NCI-H1417 (cell line): Measurements from ENCODE around the gene NHERF1.
A peak's percentile ranks its signal among the peaks of the same experiment; 100 is the strongest.

Source experiments
- DNase-seq, 3 experiments: peaks; one replicate each; lab custom pipeline; 2025; lab: John Stamatoyannopoulos, UW

The NHERF1 gene

GRCh38 chr17:74768069-74768762, 19.8 kb downstream of the NHERF1 start:
- no peak for DNase-seq

GRCh38 chr17:74768763-74769114, 20.3 kb downstream of the NHERF1 start:
- DNase-seq: no peak

GRCh38 chr17:74769266-74769855, 20.9 kb downstream of the NHERF1 start:
- DNase-seq: no peak

DNA sequence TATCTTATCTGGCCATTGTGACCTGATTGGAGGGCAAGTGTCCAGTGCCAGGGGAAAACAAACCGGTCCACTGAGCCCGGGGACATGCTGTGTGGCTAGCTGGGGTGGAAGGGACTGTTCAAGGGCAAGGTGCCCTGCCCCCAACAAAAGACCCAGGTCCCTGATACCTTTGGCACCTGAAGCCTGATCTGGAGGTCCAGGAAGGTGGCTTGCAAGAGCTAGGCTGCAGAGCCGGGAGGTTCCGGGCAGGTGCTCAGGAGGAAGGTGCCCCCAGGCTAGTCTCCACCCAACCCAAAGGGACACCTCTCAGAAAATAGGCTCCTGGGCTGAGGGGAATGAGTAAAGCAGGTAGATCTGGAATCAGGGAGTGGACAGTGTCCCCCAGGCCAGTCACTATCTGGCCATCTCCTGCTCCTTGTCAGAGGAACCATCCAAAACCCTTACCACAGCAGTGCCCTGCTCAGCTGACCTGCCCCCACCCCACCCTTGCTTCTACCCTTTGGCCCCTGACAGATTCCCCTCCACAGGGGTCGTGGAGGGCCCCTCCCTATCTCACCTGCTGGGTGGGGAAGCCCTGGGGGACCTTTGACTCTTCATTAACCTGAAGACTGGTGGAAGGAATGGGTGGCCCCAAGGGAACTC, 21.5 kb downstream of the NHERF1 start:
- DNase-seq: no peak

DNA sequence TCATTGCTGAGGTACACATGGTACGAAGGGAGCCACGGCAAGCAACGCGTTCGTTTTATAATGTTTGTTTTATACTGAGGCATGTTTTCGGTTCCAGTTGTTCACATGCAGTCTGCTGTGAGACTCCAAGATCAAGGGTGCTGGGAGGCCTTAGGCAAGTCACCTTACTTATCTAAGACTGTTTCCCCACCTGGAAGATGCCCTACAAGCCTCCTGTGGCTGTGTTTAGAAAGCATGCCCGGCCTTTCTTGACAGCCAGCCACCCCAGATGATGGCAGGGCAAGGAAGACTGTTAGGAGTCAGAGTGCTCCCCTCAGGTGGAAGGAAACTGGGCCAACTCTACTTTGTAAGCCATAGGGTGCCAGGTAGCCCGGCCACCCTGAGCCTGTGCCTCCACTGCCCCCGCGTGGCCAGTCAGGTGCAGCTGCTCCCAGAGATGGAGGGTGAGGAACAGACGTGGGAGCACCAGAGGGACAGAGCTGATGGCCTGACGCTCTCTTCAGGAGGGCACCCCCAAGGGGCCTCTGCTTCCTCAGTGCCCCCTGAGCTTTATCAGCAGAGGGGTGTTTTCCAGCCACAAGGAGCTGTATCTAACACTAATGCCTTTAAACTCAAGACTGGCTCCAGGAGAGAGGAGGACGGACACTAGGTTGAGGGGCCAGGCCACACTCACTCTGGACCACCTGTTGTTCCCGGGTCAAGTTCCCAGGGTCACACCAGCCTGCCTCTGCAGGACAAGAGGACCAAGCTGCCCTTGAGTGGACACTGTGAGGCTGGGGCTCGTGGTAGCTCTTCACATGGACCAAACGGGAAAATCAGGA, 22.3 kb downstream of the NHERF1 start:
- DNase-seq: peak; percentile 21 to 57 (median 39)

DNA sequence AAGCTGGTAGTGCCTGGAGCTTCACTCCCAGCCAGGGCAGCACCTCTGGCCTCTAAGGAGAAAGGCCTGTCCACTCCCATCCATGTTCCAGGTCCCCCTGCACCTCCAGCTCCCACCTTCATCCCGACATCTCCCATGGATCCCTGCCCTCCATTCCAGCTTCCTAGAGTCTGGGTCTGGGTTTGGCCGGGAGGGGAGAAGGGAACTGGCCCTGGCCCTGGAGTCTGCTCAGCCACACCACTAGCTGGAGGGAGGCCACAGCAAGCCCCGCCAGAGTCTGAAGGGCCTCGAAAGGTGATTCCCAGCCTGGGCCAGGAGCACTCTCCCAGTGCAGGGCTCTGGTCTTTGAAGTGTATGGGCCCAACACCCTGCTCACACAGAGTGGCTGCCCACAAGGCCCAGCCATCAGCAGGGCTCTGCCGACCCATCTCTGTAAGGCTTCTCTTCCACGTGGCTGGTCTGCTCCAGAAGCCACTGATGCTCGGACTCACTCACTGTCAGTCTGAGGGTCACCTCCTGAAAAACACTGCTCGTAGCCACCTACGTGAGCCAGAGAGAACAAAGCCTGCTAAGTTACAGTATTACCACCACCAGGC, 23.0 kb downstream of the NHERF1 start:
- no peak for DNase-seq

DNA sequence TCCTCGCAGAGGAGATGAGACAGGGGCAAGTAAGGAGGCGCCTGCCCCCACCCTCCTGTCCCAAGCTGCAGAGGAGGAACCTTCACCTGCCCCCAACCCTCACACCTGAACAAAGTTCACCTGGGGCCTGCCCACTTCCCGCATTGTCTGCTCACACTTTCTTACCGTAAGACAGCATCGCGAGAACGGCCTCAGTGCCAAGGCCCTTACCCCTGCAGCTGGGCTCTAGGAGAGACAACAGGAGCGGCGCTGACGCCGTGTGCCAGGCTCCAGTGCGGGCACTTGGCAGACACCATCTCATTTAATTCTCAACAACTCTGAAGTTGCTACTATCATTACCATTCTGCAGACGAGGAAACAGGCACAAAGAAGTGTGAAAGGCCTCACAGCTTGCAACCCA, 23.6 kb downstream of the NHERF1 start:
- no peak for DNase-seq

GRCh38 chr17:74773414-74773813, 25.0 kb downstream of the NHERF1 start:
- DNase-seq: no peak

- no peak for DNase-seq
These were observed 25.5 kb downstream of the NHERF1 start for GRCh38 chr17:74773871-74774286.

- no peak for DNase-seq
These were observed 27.1 kb downstream of the NHERF1 start for GRCh38 chr17:74775409-74776043.

DNA sequence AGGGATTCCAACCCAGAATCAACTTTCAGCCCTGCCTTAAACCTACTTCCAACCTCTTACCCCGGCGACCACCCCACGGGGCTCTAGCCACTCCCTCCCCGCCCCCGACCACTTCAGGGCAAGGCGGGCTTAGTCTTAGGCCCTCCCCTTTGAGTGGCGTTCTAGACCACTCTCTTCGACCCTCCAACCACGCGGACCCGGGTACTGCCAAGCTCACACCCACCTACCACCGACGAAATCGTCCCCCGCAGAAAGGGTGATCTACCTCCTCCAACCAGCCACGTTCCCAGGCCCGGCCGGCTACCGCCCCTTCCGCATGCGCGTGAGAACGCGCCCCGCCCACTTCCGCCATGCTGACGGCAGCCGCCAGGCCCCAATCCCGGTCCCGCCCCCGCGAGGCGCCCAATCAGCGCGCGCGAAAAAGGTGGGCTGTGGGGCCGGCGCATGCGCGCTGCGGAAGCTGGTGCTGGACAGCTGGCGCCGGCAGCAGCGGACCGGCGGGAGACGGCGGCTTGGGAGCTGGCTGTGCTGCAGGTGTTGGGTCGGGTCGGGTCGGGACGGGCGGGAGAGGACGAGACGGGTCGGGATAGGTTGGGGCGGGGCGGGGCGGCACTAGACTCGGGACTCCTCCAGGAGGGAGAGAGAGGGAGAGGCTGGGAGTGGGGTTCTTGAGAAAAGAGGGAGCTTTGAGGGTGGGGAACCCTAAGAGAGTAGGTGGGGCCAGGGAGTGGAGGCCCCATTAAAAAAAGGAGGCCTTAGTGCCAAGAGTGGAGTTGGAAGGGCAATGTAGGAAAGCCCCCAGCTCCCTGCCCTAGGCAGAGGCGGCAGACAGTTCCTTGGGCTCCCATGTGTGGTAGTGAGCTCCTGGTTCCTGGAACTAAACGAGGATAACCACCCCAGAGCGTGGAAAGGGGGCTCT, 27.9 kb downstream of the NHERF1 start, which contains the start of gene NAT9:
Gene NAT9 (minus strand): TSS at position 302 of the 919 bp plus-strand sequence. CDS start 647 bp downstream, outside the sequence.
- DNase-seq: peak; percentile 94 to 98 (median 96)

GRCh38 chr17:74776990-74777389, 28.6 kb downstream of the NHERF1 start:
- DNase-seq: no peak

GRCh38 chr17:74777901-74778515, 29.6 kb downstream of the NHERF1 start:
- DNase-seq: no peak

- no peak for DNase-seq
These were observed 30.5 kb downstream of the NHERF1 start for GRCh38 chr17:74778960-74779359.

DNA sequence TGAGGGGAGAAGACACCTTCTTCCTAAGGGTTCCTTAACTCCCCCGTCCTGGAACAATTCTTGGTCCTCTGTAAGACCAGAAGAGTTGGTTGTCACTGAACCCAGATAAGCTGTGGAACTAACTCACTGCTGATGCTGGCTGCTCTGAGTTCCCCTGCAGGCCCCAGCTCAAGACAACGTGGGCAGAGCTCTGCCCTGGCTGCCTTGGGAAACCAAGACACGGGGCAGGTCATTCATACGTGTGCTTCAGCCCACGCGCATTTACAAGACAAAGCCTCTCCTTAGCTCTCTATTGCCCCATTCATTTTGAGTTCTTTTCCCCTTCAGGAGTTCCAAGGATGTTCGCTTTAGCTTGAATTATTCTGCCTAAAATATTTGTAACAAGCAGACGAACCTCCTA, 31.1 kb downstream of the NHERF1 start:
- DNase-seq: no peak

DNA sequence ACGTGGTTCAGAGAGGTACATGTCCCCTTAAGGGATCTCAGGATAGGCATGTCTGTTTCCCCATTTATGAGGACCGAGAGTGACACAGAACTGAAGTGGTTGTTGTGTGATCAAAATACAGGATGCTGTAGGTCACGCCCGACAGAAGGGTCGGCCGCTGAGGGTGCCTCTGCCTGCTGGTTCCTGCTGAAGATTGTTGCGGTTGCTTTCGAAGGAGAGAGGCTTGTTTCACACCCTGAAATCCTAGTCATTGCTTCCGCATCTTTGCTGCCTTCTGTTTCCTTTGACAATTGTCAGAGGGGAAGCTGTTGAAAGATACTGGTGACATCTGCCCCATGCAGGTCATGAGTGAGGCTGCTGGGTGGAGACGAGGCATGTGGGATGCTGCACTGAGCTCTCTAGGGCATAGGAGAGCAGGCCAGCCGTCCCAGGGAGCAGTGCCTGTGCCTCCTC, 31.5 kb downstream of the NHERF1 start:
- no peak for DNase-seq

DNA sequence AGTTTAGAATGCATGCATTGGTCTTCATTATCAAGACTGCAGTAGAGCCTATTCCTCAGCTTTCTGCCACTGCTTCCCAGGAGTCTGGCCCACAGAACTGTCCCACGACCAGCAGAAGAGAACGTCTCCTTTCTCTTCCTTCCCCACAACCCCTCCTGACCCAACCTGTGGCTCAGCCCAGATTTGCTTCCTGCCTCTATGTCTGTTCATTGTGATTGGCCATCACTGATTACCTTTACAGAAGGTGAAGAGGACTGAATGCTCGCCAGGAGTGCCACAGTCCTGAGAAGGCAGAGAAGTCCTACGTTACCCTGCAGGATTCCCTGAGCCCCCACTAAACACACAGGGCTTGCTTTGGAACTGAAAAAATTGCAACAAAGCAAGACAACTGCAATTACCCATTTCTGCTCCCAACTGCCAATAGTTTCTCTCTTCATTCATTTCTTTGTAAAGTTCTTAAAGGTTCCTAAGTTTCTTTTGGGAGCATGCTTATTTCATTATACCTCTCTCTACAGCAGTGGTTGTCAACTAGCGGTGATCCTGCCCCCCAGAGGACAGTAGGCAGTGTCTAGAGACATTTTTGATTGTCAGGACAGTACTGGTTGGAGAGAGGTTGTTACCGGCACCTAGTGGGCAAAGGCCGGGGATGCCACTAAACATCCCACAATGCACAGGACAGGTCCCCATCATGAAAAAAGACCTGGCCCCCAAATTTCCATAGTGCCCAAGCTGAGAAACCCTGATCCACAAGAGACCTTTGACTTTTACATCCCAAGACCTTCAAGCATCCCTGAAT, 32.2 kb downstream of the NHERF1 start:
- peak in 1 of 3 experiments; percentile 9 for DNase-seq

DNA sequence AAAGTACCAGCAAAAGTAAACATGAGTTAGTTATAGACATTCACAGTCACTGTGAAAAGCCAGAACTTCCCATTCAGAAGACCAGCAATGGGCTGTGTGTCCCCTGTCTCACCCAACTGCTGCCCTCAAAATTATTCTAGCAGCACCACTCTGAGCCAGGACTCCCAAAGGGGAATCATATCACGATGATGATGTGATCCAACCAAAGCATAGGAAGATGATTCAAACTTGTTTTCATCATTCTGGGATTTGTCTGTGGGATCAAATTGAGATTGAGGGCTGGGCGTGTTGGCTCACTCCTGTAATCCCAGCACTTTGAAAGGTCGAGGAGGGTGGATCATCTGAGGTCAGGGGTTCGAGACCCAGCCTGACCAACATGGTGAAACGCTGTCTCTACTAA, 34.1 kb downstream of the NHERF1 start:
- no peak for DNase-seq
